ENCODE measurements around the gene TRAF3. TPM values are rescaled to one million over a fixed set of nuclear protein-coding genes. Genes with fewer than 3 reads are reported as not detected.

Gene TRAF3
- total RNA-seq, 5 donors from 2014 or later (not counting 1 experiment from before 2014, with no cell fraction given) = 29.6 to 46.1 (median 35.7) TPM

- H3K4me1 ChIP-seq (ENCODE audit: control insufficient read depth in 1 of 2, extremely low read depth in 1 of 2, insufficient read depth in 2 of 2, low read length in 2 of 2) = no peaks in the 10 kb centered on the region
- no peak for ATAC-seq (replicated peaks in 1 of 4)
Observed at GRCh38 chr14:102840115-102840514, 62.9 kb downstream of the TRAF3 start.

GRCh38 chr14:102840771-102841528 is 63.7 kb downstream of the TRAF3 start:
- H3K4me1 Mint-ChIP-seq = peaks cover 15 to 18% (median 15%) of the 10 kb centered on the region in 3 donors
- H3K27me3 Mint-ChIP-seq = no peaks in the 10 kb centered on the region
- Histone ChIP-seq H3K4me1 (ENCODE audit: control insufficient read depth in 1 of 2, extremely low read depth in 1 of 2, insufficient read depth in 2 of 2, low read length in 2 of 2) (no peaks in the 10 kb centered on the region), H3K27ac (ENCODE audit: low read length) (no peak overlapping the region), H3K4me3 (ENCODE audit: control insufficient read depth in 1 of 2, extremely low read depth in 1 of 2, low read length in 1 of 2) (no peak overlapping the region), H3K27me3 (replicated peaks in 1 of 2; ENCODE audit: control insufficient read depth in 2 of 2, extremely low read depth in 1 of 2, insufficient read depth in 2 of 2, low read length in 1 of 2) (no peaks in the 10 kb centered on the region), H3K36me3 (ENCODE audit: control insufficient read depth in 2 of 2, extremely low read depth in 1 of 2, insufficient read depth in 1 of 2, low read length in 1 of 2) (peaks cover 0 to 16% of the 10 kb centered on the region in 2 donors), H3K9me3 (no peaks in the 10 kb centered on the region)
- POLR2A ChIA-PET = interaction anchor here in 1 of 2 donors (0.6 kb wide), 1 partner anchor 26 kb away, joined by 3 read pairs; no protein-coding TSS in a partner anchor
- H3K9me3 Mint-ChIP-seq = no peaks in the 10 kb centered on the region
- DNase-seq (no peak), ATAC-seq (replicated peaks in 1 of 4) (no peak)
- CTCF ChIA-PET = no interaction called here
- WGBS (ENCODE audit: insufficient coverage) = 84% methylated on average over 5 of the region's 8 CpGs
- H3K27ac Mint-ChIP-seq = no peak overlapping the region
- no peak overlapping the region for H3K4me3 Mint-ChIP-seq
- H3K36me3 Mint-ChIP-seq = peaks cover 28% of the 10 kb centered on the region

More at GRCh38 chr14:102840115-102840514, 62.9 kb downstream of the TRAF3 start:
- Mint-ChIP-seq H3K27me3 (no peaks in the 10 kb centered on the region), H3K27ac (no peak overlapping the region), H3K36me3 (peaks cover 31% of the 10 kb centered on the region), H3K9me3 (no peaks in the 10 kb centered on the region), H3K4me3 (no peak overlapping the region), H3K4me1 (peaks cover 16 to 21% (median 18%) of the 10 kb centered on the region in 3 donors)
- no peak for DNase-seq
- Histone ChIP-seq H3K4me3 (ENCODE audit: control insufficient read depth in 1 of 2, extremely low read depth in 1 of 2, low read length in 1 of 2) (no peak overlapping the region), H3K9me3 (no peaks in the 10 kb centered on the region), H3K27me3 (replicated peaks in 1 of 2; ENCODE audit: control insufficient read depth in 2 of 2, extremely low read depth in 1 of 2, insufficient read depth in 2 of 2, low read length in 1 of 2) (no peaks in the 10 kb centered on the region), H3K27ac (ENCODE audit: low read length) (no peak overlapping the region), H3K36me3 (ENCODE audit: control insufficient read depth in 2 of 2, extremely low read depth in 1 of 2, insufficient read depth in 1 of 2, low read length in 1 of 2) (peaks cover 0 to 20% of the 10 kb centered on the region in 2 donors)
- WGBS (ENCODE audit: insufficient coverage) = 100% methylated on average over 1 of the region's 3 CpGs
- CTCF ChIA-PET = no interaction called here
- POLR2A ChIA-PET = no interaction called here

GRCh38 chr14:102848830-102849525 is 71.7 kb downstream of the TRAF3 start:
- H3K4me3 ChIP-seq (ENCODE audit: control insufficient read depth in 1 of 2, extremely low read depth in 1 of 2, low read length in 1 of 2) = no peak overlapping the region
- H3K27me3 ChIP-seq (replicated peaks in 1 of 2; ENCODE audit: control insufficient read depth in 2 of 2, extremely low read depth in 1 of 2, insufficient read depth in 2 of 2, low read length in 1 of 2) = no peaks in the 10 kb centered on the region
- Mint-ChIP-seq H3K4me3 (no peak overlapping the region), H3K4me1 (peaks cover 12 to 15% (median 14%) of the 10 kb centered on the region in 3 donors), H3K27me3 (no peaks in the 10 kb centered on the region), H3K27ac (no peak overlapping the region), H3K9me3 (no peaks in the 10 kb centered on the region), H3K36me3 (peaks cover 28% of the 10 kb centered on the region)
- H3K36me3 ChIP-seq (ENCODE audit: control insufficient read depth in 2 of 2, extremely low read depth in 1 of 2, insufficient read depth in 1 of 2, low read length in 1 of 2) = peaks cover 2 to 3% of the 10 kb centered on the region in 2 donors
- ATAC-seq (replicated peaks in 1 of 4) (no peak), DNase-seq (no peak)
- whole genome bisulfite sequencing (ENCODE audit: insufficient coverage) = 95% methylated on average over 4 of the region's 12 CpGs
- H3K4me1 ChIP-seq (ENCODE audit: control insufficient read depth in 1 of 2, extremely low read depth in 1 of 2, insufficient read depth in 2 of 2, low read length in 2 of 2) = no peaks in the 10 kb centered on the region
- ChIA-PET CTCF (interaction anchor here in 1 of 2 donors (0.6 kb wide), 1 partner anchor 299 kb away, joined by 3 read pairs; no protein-coding TSS in a partner anchor), POLR2A (no interaction called here)
- no peaks in the 10 kb centered on the region for H3K9me3 ChIP-seq
- H3K27ac ChIP-seq (ENCODE audit: low read length) = no peak overlapping the region

GRCh38 chr14:102849526-102850379 is 72.5 kb downstream of the TRAF3 start:
- H3K4me1 ChIP-seq (ENCODE audit: control insufficient read depth in 1 of 2, extremely low read depth in 1 of 2, insufficient read depth in 2 of 2, low read length in 2 of 2) = no peaks in the 10 kb centered on the region
- H3K27me3 ChIP-seq (replicated peaks in 1 of 2; ENCODE audit: control insufficient read depth in 2 of 2, extremely low read depth in 1 of 2, insufficient read depth in 2 of 2, low read length in 1 of 2) = no peaks in the 10 kb centered on the region
- WGBS (ENCODE audit: insufficient coverage) = 100% methylated on average over 3 of the region's 6 CpGs
- peaks cover 2 to 3% of the 10 kb centered on the region in 2 donors for H3K36me3 ChIP-seq (ENCODE audit: control insufficient read depth in 2 of 2, extremely low read depth in 1 of 2, insufficient read depth in 1 of 2, low read length in 1 of 2)
- no peak overlapping the region for H3K27ac ChIP-seq (ENCODE audit: low read length)
- DNase-seq (no peak), ATAC-seq (replicated peaks in 1 of 4) (no peak)
- Mint-ChIP-seq H3K36me3 (peaks cover 26% of the 10 kb centered on the region), H3K9me3 (no peaks in the 10 kb centered on the region), H3K4me3 (no peak overlapping the region), H3K4me1 (peaks cover 15 to 17% (median 15%) of the 10 kb centered on the region in 3 donors), H3K27me3 (no peaks in the 10 kb centered on the region), H3K27ac (peak overlapping the region in 1 of 2 donors; percentile 59)
- no peaks in the 10 kb centered on the region for H3K9me3 ChIP-seq
- ChIA-PET POLR2A (no interaction called here), CTCF (interaction anchor here in 1 of 2 donors (0.6 kb wide), 1 partner anchor 300 kb away, joined by 3 read pairs; no protein-coding TSS in a partner anchor)
- no peak overlapping the region for H3K4me3 ChIP-seq (ENCODE audit: control insufficient read depth in 1 of 2, extremely low read depth in 1 of 2, low read length in 1 of 2)

GRCh38 chr14:102853648-102854047 is 76.4 kb downstream of the TRAF3 start:
- no peaks in the 10 kb centered on the region for H3K27me3 ChIP-seq (replicated peaks in 1 of 2; ENCODE audit: control insufficient read depth in 2 of 2, extremely low read depth in 1 of 2, insufficient read depth in 2 of 2, low read length in 1 of 2)
- no peaks in the 10 kb centered on the region for H3K4me1 ChIP-seq (ENCODE audit: control insufficient read depth in 1 of 2, extremely low read depth in 1 of 2, insufficient read depth in 2 of 2, low read length in 2 of 2)
- no peak for DNase-seq
- Mint-ChIP-seq H3K27me3 (no peaks in the 10 kb centered on the region), H3K4me3 (no peak overlapping the region), H3K9me3 (peaks cover 0 to 3% (median 0%) of the 10 kb centered on the region in 3 donors), H3K27ac (peak overlapping the region in 1 of 2 donors; percentile 22), H3K36me3 (peaks cover 44% of the 10 kb centered on the region), H3K4me1 (peaks cover 15 to 23% (median 20%) of the 10 kb centered on the region in 3 donors)
- 92% methylated on average over 5 of the region's 7 CpGs for WGBS (ENCODE audit: insufficient coverage)
- ChIA-PET POLR2A (no interaction called here), CTCF (no interaction called here)
- ATAC-seq (replicated peaks in 1 of 4) = no peak
- no peak overlapping the region for H3K27ac ChIP-seq (ENCODE audit: low read length)
- H3K9me3 ChIP-seq = no peaks in the 10 kb centered on the region
- H3K36me3 ChIP-seq (ENCODE audit: control insufficient read depth in 2 of 2, extremely low read depth in 1 of 2, insufficient read depth in 1 of 2, low read length in 1 of 2) = peaks cover 5 to 7% of the 10 kb centered on the region in 2 donors
- no peak overlapping the region for H3K4me3 ChIP-seq (ENCODE audit: control insufficient read depth in 1 of 2, extremely low read depth in 1 of 2, low read length in 1 of 2)
